CD1c-positive myeloid dendritic cell (primary cell): ENCODE measurements around the gene ADSS2.
A peak's percentile ranks its signal among the peaks of the same experiment; 100 is the strongest.
"Not testable (repeated sequence)": the region's sequence is repeated elsewhere in the genome, so short reads cannot be mapped to it uniquely, and the experiment has no call there.

Experiments used
- DNase-seq: peaks from one replicate; pipeline ENCODE4 v3.0.0-alpha.2; 2016; ENCODE audit errors: extremely low spot score

ADSS2 gene

DNA sequence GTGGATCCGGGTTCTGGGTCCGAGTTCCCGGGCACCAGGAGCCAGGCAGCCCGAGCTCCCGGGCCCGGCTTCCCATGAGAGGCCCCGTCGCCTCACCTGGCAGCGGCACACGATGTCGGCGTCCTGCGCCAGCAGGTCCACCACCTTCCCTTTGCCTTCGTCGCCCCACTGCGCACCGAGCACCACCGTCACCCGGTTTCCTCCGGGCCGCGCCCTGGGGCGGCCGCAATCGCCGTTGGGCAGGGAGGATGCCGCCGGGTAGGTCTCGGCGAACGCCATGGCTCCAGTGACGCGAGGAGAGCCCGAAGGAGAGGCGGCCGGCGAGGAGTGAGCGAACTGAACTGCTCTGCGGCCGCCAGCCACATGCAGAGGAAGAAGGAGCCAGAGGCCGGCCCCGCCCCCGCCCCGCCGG, at the start of gene ADSS2:
Gene ADSS2 (minus strand): TSS at position 371 of the 412 bp plus-strand sequence. CDS start 92 bp downstream, at position 279.
- DNase-seq = no peak

DNA sequence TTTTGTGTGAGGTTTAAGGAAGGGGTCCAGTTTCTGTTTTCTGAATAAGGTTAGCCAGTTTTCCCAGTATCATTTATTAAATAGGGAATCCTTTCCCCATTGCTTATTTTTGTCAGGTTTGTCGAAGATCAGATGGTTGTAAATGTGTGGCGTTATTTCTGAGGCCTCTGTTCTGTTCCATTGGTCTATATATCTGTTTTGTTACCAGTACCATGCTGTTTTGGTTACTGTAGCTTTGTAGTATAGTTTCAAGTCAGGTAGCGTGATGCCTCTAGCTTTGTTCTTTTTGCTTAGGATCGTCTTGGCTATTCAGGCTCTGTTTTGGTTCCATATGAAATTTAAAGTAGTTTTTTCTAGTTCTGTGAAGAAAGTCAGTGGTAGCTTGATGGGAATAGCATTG, 48.8 kb upstream of the ADSS2 start:
- not testable (repeated sequence) for DNase-seq

DNA sequence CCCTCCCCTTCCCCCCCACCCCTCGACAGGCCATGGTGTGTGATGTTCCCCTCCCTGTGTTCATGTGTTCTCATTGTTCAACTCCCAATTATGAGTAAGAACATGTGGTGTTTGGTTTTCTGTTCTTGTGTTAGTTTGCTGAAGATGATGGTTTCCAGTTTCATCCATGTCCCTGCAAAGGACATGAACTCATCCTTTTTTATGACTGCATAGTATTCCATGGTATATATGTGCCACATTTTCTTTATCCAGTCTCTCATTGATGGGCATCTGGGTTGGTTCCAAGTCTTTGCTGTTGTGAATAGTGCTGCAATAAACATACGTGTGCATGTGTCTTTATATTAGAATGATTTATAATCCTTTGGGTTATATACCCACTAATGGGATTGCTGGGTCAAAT, 47.8 kb upstream of the ADSS2 start:
- not testable (repeated sequence) for DNase-seq

DNA sequence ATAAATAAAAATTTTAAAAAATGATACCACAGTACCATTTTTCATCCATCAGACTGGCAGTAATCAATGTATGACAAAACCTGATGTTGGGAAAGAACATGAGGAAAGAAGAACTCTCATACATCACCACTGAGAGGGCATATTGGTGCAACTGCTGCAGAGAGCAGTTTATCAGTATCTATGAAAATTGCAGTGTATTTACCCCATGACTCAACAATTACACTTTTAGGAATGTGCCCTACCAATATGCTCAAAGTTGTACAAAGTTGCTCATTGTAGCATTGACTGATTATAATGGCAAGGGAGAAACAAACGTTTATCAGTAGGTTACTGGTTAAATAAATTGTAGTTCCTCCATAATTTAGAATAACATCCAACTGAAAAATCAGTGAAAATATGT, 46.1 kb upstream of the ADSS2 start:
- no peak for DNase-seq

DNA sequence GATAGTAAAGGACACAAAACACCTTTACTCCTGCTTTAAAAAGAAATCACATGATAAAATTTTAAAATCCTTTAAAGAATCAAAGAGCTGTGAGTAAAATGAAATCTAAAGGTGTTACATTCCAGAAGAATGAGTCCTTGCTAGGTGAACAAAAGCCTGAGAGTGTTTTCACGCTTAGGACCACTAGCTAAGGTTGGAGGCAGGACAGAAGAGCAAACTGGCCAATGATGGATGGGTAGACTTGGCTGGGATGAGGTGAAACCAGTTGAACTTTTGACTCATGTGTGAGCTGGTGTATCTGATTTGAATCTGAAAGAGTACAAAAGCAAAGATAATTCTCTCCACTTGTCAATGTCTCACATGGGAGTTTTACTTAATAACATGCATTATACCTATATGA, 44.5 kb upstream of the ADSS2 start:
- no peak for DNase-seq

DNA sequence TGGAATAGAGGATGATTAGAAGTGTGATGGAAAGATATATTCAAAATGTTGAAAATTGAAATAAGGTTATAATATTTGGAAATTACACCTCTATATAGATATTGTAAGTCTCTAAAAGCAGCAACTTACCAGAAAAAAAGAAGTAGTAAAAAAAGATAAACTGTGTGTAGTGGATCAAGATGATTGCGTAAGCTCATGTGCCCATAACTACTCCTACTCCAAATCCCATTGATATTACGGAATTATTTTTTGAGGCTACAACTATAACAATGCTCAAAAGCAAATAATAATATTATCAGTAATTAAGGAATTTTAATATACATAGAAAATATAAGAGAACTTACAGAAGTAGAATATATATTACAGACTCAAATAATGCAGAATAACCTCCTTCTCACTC, 42.9 kb upstream of the ADSS2 start:
- DNase-seq = no peak

DNA sequence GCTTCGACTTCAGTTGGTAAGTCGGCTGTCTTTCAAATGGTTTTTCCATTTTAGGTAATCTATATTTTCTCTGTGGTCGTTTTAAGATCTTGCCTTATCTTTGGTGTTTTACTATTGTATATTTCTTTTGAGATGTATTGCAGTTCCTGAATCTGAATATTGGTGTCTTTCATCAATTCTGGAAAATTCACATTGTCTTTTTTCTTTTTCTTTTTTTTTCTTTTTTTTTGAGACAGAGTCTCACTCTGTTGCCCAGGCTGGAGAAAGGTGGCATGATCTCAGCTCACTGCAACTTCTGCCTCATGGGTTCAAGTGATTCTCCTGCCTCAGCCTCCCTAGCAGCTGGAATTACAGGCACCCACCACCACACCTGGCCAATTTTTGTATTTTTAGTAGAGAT, 33.3 kb upstream of the ADSS2 start:
- not testable (repeated sequence) for DNase-seq

DNA sequence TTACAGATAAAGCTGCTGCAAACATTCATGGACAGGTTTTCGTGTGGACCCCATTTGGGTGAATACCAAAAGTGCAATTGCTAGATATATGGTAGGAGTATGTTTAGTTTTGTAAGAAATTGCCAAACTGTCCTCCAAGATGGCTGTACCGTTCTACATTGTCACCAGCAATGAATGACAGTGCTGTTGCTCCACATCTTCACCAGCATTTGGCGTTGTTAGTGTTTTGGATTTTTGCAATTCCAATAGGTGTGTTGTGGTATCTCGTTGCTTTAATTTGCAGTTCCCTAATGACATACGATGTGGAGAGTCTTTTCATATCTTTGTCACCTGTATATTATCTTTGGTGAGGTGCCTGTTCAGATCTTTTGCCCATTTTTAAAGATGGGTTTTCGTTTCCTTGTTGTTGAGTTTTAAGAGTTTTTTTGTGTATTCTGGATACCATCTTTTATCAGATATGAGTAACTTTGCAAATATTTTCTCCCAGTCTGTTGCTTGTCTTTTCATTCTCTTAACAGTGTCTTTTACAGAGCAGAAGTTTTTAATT, 21.4 kb upstream of the ADSS2 start:
- DNase-seq = no peak

DNA sequence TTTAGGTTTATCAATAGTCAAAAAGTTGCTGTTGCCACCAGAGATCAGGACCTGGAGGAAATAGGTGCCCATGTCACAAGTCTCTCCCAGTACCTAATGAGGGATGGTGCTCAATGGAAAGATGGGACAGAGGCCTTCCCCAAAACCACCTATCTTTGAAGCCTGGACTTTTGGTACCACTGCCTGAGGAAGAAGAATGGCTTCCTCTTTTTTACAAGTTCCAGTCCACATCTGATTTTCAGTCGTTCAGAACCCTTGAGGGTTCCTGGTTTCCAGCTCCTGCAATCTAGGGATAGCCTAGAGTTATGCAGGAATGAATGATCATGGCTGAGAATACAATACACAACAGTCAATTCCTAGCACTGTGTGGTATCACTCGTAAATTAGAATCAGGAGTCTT, 15.0 kb upstream of the ADSS2 start:
- no peak for DNase-seq

DNA sequence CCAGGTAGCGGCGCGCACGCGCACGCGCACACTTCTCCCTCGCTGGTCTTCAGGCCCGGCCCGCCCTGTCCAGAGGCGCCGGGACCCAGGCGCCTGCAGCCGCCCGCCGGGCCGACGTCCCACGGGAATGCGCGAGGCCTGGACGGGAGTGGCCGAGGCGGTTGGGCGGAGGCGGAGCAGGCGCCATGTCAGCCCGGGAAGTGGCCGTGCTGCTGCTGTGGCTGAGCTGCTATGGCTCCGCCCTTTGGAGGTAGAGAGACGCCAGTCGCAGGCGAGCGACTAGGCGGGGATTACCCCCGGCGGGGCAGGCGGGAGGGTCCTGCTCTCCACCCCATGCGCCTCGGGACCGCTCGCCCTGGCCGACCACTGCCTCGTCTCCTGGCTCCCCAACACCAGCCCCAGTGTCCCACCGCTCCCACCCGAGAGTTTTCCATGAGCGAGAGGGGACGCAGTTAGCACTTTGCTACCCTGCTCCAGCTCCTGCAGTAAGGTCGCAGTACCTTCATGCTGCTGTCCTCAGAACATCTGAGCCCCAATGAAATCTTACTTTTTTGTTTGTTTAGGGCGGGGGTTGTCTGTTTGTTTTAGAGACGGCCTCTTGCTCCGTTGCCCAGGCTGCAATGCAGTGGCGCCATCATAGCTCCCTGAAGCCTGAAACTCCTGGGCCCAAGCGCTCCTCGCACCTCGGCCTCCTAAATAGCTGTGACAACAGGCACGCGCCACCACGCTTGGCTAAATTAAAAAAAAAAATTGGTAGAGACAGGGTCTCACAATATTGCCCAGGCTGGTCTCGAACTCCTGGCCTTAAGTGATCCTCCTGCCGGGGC, 9.7 kb upstream of the ADSS2 start, which contains the start of gene CATSPERE:
Gene CATSPERE (plus strand): TSS at position 29 of the 827 bp plus-strand sequence. CDS start 157 bp downstream, at position 186.
- DNase-seq = peak; percentile 91

DNA sequence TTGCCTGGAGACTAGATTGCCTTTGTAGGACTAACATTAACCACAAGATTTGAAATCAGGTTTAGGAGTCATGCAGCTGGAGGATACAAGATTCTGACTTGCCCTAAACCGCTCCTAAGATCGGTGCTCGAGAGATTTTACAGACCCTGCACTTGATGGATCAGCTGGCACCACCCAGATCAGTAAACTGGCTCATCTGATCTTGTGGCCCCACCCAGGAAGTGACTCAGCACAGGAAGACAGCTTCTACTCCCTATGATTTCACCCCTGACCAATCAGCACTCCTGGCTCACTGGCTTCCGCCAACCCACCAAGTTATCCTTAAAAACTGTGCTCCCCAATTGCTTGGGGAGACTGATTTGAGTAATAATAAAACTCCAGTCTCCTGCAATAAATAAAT, 8.5 kb upstream of the ADSS2 start:
- no peak for DNase-seq

DNA sequence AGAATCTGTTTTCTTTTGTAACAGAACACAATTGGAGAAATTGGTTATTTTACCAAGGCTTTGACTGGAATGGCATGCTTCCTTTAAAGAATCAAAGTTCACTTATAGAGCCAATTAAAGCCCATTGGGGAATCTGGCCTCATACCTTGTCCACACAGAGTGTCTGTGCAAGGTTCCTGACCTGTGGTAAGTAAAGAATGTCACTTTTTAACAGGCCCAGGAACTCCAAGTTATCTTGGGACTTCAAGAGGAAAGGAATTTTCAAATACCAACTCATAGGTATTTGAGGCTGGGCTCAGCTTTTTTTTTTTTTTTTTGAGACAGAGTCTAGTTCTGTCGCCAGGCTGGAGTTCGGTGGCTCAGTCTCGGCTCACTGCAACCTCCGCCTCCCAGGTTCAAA, 7.1 kb upstream of the ADSS2 start:
- no peak for DNase-seq

DNA sequence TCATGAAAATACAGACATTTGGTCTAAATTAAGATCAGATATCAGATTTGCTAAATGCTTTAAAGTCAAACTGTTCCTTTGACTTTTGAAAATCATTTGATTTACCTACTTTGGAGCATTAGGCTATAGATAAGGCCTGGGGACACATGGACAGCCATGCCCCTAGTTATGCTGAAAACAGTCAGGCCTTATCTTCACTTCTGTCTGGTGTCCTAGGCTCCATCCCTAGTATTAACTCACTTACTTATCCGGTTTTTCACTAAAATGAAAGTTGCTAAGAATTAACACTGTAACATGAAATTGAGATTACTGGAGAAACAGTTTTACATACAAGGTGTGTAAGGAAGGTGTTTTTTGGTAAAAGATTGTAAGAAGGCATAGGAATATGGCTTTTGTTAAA, 4.9 kb upstream of the ADSS2 start:
- no peak for DNase-seq

DNA sequence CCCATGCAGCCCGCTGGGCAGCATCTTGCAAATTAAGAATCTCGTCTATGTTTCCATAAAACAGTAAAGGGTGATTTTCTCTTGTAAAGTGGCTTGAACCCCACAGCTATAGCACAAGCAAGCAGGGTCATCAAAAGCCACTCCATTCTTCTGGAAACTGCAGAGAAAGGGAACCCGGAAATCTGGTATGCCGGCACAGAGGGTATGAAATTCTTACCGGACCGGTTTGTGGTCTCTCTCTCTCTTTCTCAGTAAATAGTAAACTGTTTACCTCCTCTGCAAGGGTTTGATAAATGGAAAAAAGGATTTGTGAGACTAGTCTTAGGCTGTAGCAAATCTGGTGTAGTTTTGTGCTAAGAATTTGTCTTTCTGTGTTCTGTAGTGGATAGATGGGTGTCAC, 2.7 kb upstream of the ADSS2 start:
- DNase-seq = no peak

DNA sequence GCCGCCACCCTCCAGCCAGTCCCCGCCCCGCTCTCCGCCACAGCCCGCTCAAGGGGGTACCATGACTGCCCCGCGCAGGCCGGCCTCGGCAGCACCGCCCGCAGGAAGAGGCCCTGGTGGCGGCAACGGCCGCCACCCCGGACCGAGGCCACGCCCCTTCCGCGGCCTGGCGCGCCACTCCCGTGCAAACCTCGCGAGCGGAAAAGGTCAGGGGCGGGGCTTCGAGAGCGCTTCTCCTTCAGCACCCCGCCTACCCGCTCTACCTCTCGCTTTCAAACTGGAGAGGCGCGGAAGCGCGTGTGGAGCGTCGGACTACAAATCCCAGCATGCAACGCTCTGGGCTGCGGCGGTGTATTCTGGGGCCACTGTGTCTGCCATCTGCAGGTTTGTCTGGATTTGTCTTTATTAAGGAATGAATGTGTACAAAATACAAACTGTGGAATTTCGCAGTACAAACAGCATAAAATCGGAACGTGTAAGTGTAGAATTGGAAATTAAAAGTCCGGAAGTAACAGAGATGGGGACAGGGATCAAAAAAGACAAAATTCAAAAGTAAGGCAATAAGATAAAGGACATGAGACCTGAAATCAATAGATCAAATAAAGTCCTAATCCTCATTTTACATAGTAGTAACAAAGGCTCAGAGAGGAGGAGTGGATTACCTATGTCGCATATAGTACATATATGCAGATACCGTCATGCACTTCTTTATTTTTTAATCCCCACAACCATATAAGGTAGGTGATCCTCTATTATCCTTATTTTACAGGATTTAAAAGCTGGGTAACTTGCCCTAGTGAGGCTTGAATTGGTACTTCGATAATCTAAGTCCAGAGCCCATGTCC, 464 bp upstream of the ADSS2 start:
- peak; percentile 100 for DNase-seq

DNA sequence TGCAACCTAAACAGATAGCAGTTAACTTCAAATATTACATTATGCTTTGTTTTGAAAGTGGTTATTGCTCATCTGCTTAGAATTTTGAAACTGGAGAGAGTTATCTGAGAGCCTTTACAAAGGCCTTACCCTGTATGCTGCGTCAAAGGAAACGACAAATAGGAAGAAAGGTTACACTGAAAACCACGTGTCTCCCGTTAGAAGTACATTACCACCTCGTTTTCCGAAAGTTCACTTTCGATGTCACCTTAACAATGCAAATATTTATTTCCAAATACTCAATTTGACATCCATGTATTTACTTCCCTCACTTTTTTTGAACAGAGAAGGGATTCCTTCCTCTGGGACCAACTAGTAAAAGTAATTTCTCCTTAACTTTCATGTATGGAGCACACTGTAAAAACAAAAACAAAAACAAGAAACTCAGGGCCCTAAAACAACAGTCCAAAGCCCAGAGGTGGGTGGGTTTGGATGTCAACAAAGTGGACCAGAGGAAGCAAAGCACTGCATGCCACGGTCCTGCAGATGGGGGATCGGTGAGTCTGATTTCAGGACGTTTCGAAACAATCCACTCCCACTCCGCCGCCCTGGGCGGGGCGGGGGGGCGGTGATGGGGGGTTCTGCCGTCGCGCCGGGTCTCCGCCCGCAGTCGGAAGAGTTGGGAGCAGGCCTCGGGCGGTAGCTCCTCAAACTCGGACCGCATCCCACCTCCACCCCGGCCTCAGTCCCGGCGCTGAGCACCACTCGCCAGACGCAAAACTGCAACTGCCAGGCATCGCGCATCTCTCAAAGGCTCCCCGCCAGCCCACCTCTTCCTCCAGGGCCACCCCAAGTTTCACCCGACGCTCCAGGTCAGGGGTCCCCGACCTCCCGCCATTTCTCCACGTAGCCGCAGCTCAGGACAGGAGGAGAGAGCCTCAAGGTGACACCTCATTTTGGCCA, 841 bp downstream of the ADSS2 start:
- DNase-seq = peak; percentile 71

DNA sequence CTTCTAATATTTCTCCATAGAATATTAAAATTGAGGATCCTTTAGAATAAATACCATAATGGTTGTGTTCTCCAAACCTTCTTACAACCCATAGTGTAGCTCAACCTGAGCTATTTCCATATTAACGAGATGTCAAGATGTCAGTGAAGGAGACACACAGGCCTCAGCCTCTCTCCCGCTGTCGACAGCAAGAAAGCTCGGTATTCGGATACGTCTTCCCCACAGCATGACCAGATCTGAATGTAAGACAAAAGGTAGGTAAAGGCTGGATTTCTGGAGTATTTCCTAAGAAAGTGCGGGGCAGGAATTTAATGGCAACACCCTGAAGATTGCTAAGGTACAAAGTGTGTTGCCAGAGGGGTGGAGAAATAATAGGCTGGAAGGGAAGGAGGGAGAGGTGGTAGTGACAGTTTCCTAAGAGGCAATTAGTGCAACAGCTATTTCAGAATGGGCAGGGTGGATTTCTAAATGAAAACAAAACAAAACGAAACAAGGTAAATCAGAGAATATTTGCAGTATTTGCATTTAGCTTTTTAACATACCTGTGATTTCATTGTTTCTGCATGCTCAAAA, 1.7 kb downstream of the ADSS2 start:
- peak; percentile 8 for DNase-seq

DNA sequence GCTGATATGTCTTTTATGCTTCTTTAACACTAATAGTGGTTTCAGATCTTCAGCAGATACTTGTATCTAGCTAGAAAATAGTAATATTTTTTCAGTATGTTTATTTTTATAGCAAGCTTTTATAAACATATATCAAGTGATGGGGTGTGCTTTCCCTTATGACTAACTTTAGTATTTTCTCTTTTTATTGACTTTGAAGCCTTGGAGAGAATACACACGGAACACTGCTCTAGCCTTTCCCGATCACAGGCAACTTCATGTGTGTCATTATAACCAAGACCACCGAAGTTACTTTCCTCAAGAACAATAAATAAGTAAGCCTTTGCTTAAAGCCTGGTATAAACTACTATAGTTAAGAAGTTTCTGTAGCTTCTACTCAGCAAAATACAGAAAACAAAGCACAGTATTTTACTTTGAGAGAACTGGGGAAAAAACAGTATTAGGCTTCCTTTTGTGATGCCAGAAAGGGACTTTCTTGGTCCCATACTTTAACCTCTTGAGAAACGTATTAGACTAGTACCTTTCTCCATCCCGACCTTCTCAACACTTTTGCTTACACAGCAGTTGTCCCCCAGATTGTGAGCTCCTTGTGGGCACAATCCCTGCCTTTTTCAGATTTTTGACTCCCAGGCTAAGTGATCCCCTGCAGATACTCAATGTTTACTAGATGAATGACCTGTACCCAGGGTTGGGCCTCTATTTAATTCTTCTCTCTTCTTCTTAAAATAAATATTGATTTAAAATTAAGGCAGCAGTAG, 3.3 kb downstream of the ADSS2 start:
- DNase-seq = no peak

DNA sequence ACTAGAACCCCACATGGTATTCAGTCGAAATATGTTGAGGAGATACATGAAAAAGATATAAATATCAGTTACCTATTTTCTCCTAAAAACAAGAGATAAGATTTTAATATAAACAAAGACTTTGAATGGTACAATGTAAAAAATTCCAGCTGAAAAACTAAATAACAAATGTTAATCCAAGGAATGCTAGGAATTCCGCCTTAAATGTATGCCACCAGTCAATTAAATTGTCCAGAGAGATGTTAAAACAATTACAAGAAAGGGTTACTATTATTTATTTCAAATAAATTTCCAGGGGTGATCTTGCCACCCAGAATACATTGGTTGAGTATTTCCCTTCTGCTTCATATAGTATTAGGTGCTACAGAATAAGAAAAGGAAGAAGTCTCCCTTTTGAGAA, 4.2 kb downstream of the ADSS2 start:
- no peak for DNase-seq

DNA sequence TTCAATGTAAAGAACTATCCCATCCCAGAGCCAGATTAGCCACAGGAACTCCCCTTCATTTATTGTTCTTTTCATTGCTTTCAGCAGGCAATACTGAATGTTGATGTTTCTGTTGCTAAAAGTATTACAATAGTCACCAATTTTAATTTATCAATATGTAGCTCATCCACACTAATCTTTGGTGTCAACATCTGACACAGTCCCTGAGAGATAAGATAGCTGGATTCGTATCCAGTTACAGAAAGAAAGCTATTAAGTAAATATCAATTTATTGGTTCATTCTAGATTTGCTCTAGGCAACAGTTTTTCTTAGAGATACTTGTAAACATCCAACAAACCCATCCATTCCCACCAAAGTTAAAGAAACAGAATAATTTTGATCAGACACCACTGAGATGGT, 4.7 kb downstream of the ADSS2 start:
- no peak for DNase-seq
